SK-N-MC (cell line): ENCODE results near the gene KCNK15.
A peak's percentile ranks its signal among the peaks of the same experiment; 100 is the strongest.

Experiments used
- DNase-seq: peaks from one replicate; pipeline ENCODE4 v3.0.0-alpha.2; 2011; ENCODE audit warnings: low read depth, low spot score
- H3K27ac ChIP-seq: fragments of 200-600 bp; sonication (generic); 2 replicates; pipeline ENCODE4 v1.5.1; 2016; ENCODE audit warnings: mixed run types
- H3K36me3 ChIP-seq: fragments of 200-600 bp; sonication (generic); 2 replicates; pipeline ENCODE4 v1.6.1; 2017; ENCODE audit warnings: antibody characterized with exemption, low read length, mixed read lengths; ENCODE audit not compliant: insufficient read depth
- H3K4me3 ChIP-seq: fragments of 200-600 bp; sonication (generic); 2 replicates; pipeline ENCODE4 v1.5.1; 2016
- H3K9ac ChIP-seq: fragments of 200-600 bp; sonication (generic); 2 replicates; pipeline ENCODE4 v1.8.0; 2017; ENCODE audit warnings: mixed run types, mixed read lengths; ENCODE audit not compliant: insufficient read length
- H3K9me3 ChIP-seq: fragments of 200-600 bp; sonication (generic); 2 replicates; pipeline ENCODE4 v1.6.1; 2017; ENCODE audit warnings: low read depth, mild to moderate bottlenecking, antibody characterized with exemption, low read length, moderate library complexity, mixed read lengths
- EZH2 ChIP-seq: fragments of 200-600 bp; sonication (generic); IDR thresholded peaks from one replicate; pipeline ENCODE4 v1.6.1; 2017; ENCODE audit warnings: antibody characterized with exemption
- FOXP2 ChIP-seq: optimal IDR thresholded peaks from 2 replicates; pipeline ENCODE3; 2011; ENCODE audit warnings: mild to moderate bottlenecking, moderate library complexity; ENCODE audit not compliant: insufficient read depth; ENCODE audit errors: extremely low read length, control extremely low read depth
- POLR2AphosphoS5 ChIP-seq: IDR thresholded peaks from 2 replicates; pipeline ENCODE4 v1.6.1; 2012; ENCODE audit warnings: mild to moderate bottlenecking, low read depth, low read length, borderline replicate concordance

The KCNK15 gene

GRCh38 chr20:44711237-44711636 is 34.4 kb upstream of the KCNK15 start:
- H3K9me3 ChIP-seq, result no peaks in the 10 kb centered on the region
- no peak for DNase-seq
- no peak overlapping the region for H3K9ac ChIP-seq
- no peaks in the 10 kb centered on the region for H3K36me3 ChIP-seq
- TF ChIP-seq FOXP2 (no peak), POLR2AphosphoS5 (no peak), EZH2 (no peak)
- H3K4me3 ChIP-seq, result no peak overlapping the region
- no peak overlapping the region for H3K27ac ChIP-seq

DNA sequence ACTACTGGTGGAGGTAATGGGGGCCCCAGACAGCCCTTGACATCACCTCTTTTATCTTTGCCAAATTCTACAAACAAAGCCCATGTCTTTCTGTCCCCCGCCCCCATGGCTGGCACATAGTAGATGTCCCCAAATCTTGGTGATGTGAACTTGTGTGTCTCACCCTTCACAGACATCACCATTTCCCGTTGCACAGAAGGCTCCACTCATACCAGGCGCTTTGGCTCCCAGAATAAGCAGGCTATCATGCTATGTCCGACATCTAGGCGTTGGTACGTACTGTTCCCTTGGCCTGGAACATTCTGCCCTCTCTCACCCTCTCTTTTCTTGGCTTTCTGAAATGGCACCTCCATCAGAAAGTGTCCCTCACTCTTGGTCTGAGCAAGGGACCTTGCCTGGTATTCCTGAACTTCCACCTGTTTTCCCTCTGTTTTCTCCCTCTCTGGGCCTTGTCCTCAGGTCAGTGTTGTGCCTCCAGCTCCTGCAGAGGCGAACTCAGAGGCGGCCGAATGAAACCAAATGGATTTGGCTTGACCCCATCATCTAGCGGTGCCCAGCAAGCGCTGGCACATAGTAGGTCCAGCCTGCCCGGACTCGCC is 31.5 kb upstream of the KCNK15 start:
- H3K27ac ChIP-seq, result no peak overlapping the region
- no peaks in the 10 kb centered on the region for H3K9me3 ChIP-seq
- TF ChIP-seq EZH2, result no peak
- TF ChIP-seq POLR2AphosphoS5, result no peak
- no peak for TF ChIP-seq FOXP2
- no peak for DNase-seq
- H3K4me3 ChIP-seq, result no peak overlapping the region
- H3K36me3 ChIP-seq, result no peaks in the 10 kb centered on the region
- H3K9ac ChIP-seq, result no peak overlapping the region

DNA sequence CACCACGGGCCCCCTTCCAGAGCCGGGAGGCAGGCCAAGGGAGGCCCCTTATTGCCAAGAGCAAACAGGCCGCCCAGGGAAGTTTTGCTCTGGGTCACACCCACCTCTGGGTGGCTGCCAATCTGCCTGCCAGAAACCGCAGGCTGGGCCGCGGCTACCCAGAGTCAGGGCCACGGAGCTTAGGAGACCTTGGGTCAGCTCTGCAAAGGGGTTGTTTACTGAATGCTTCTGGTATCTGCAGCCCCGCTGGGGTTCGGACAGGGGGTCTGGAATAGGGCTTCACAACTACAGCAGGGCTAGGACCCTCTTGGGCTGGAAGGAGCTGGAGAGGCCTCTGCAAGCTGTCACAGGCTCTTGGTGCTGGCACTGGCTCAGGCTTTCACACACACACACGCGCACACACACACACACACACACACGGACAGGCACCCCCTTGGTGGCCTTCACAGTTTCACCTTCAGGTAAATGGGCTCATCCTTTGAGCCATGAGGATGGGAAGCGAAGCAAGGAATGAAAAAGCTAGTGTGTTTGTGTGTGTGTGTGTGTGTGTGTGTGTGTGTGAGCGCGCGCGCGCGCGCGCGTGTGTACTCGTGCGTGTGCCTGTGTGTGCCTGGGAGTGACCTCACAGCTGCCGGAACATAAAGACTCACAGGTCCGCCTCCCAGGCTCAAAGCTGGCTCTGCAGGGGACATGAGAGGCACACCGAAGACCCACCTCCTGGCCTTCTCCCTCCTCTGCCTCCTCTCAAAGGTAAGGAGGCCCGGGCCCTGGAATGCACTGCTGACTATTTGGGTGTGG is 30.8 kb upstream of the KCNK15 start, which contains the start of gene CCN5:
Gene CCN5 (plus strand): TSS at position 669 of the 798 bp plus-strand sequence. CDS start 22 bp downstream, at position 691.
- H3K9ac ChIP-seq, result no peak within 1 kb of the TSS
- no peak for DNase-seq
- H3K9me3 ChIP-seq, result no peaks in the 10 kb centered on the region

DNA sequence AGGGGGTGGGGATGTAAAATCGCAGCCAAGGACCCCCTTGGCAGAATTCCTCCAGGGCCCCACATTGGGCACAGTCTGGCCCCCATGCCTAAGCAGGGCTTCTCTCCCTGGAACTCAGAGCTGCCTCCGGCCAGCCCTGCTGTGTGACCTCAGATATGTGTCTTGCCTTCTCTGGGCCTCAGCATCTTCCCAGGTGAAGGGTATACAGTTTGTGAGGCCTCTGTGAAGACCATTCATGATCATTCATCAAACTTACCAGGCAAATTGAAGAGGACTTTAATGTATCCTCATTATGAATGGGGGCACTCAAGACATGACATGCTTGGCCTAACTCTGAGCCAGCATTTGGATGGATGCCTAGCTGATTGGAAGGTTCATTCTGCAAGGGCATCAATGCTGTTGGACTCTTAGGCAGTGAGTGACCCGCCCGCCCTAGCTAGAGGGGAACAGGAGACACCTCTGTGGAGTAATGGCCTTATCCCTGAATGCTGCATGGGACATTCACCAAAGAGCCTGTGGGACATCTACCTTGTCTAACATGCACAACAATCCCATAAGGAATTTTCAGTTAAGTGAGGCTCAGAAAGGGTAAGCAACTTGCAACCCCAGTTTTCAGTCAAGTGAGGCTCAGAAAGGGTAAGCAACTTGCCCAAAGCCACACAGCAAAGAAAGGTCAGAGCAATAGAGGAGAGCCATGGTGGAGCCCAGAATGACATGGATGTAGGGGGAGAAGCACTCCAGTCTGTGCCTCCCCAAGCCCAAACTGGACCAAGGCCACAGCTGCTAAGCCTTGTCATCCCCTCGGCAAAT is 30.0 kb upstream of the KCNK15 start:
- H3K9me3 ChIP-seq, result no peaks in the 10 kb centered on the region
- no peak overlapping the region for H3K4me3 ChIP-seq
- no peak overlapping the region for H3K27ac ChIP-seq
- no peak for DNase-seq
- H3K9ac ChIP-seq, result no peak overlapping the region
- H3K36me3 ChIP-seq, result no peaks in the 10 kb centered on the region
- no peak for TF ChIP-seq EZH2
- TF ChIP-seq FOXP2, result no peak
- TF ChIP-seq POLR2AphosphoS5, result no peak

More for the DNA sequence above, 30.8 kb upstream of the KCNK15 start, which contains the start of gene CCN5:
- Histone ChIP-seq H3K36me3 (no peaks in the 10 kb centered on the region), H3K4me3 (no peak within 1 kb of the TSS), H3K27ac (no peak within 1 kb of the TSS)
- TF ChIP-seq FOXP2, result no peak
- no peak for TF ChIP-seq EZH2
- TF ChIP-seq POLR2AphosphoS5, result no peak

DNA sequence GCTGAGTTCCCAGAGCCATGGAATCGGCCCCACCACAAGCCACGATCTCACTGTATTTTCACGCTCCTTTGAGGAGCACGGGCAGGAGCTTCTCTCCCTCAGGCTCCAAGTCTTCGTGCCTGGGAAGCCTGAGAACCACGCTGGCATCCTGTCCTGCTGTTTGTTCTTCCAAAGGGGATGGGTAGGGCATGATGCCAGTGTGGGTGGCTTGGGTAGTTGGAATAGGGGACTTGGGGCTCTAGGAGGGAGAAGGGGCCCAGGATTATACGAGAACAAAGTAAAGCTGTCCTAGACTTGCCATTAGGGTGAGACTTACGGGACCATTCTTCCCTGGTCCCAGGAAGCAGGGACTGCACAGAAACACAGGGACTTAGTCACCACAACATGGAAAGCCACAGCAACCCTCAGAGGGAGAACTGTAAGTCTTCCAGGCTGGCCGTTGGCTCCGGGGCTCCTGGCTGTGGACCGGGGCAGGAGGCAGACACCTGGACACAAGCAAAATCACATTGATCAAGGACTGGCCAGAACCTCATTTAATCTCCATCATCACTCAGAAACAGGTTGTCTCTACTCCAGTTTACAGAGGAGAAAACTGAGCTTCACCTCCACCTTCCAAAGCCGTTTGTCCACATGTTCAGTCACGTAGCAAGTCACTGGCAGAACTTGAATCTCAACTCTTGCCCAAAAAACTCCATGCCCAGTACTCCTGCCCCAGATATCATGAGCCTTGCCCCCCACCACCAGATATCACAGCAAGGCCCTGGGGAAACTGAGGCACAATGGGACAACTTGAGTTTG is 29.2 kb upstream of the KCNK15 start:
- no peak for DNase-seq
- Histone ChIP-seq H3K9ac (no peak overlapping the region), H3K4me3 (no peak overlapping the region), H3K27ac (no peak overlapping the region), H3K9me3 (no peaks in the 10 kb centered on the region), H3K36me3 (no peaks in the 10 kb centered on the region)
- no peak for TF ChIP-seq FOXP2
- no peak for TF ChIP-seq POLR2AphosphoS5
- TF ChIP-seq EZH2, result no peak

DNA sequence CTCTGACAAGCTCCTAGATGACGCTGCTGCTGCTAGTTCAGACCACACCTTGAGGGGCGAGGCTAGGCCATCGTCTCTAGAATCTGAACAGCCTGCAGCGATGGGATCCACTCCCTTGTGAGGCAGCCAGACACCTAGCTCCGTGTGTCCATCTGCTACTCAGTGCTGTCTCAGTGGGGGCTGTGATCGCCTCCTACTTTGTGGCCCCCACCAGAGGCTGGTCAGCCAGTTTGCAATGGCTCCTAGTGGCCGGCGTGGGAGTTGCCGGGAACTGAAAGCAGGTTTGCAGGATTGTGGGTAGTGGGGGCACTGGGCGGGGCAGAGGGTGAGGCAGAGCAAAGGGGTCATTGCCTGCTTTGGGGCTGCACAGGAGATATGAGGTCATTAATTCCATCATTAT is 27.7 kb upstream of the KCNK15 start:
- no peak for DNase-seq
- Histone ChIP-seq H3K9ac (no peak overlapping the region), H3K27ac (no peak overlapping the region), H3K4me3 (no peak overlapping the region), H3K36me3 (no peaks in the 10 kb centered on the region), H3K9me3 (no peaks in the 10 kb centered on the region)
- TF ChIP-seq POLR2AphosphoS5, result no peak
- TF ChIP-seq EZH2, result no peak
- TF ChIP-seq FOXP2, result no peak

GRCh38 chr20:44719841-44720240 is 25.8 kb upstream of the KCNK15 start:
- Histone ChIP-seq H3K9me3 (no peaks in the 10 kb centered on the region), H3K36me3 (no peaks in the 10 kb centered on the region), H3K9ac (no peak overlapping the region), H3K27ac (no peak overlapping the region), H3K4me3 (no peak overlapping the region)
- no peak for TF ChIP-seq POLR2AphosphoS5
- TF ChIP-seq EZH2, result no peak
- TF ChIP-seq FOXP2, result no peak
- no peak for DNase-seq

DNA sequence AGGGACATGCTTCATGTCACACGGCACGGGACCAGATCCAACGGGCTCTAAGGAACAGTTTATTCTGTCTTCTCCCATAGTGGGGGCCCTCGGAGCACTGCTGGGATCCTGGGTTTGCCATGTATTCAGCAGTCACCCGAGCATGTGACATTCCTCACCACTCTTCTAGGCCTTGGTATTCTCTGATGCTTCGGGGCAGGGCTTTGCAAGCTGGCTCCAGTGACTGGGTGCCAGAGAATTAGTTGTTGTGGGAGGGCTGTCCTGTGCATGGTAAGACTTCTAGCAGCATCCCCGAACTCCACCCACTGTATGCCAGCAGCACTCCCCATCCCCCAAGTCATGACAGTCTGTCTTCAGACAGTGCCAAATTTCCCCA is 25.1 kb upstream of the KCNK15 start:
- no peaks in the 10 kb centered on the region for H3K36me3 ChIP-seq
- H3K27ac ChIP-seq, result peak overlapping the region; percentile 19; the same call in 1 of the 2 replicates
- H3K9me3 ChIP-seq, result no peaks in the 10 kb centered on the region
- DNase-seq, result no peak
- TF ChIP-seq EZH2 (no peak), FOXP2 (no peak), POLR2AphosphoS5 (no peak)
- H3K4me3 ChIP-seq, result peak overlapping the region; percentile 40
- no peak overlapping the region for H3K9ac ChIP-seq
